Liver (tissue), 9 donors: Measurements from ENCODE around the gene PRKCH. TPM values are rescaled to one million over a fixed set of nuclear protein-coding genes. Genes with fewer than 3 reads are reported as not detected.

Source experiments
- DNase-seq: peaks from one replicate; pipeline ENCODE4 v3.0.0-alpha.2; 2017; ENCODE audit warnings: low spot score
- H3K27ac ChIP-seq, 2 donors: one replicate each; pipeline ENCODE4 v1.7.0; 2013; ENCODE audit warnings: inconsistent platforms in 2 of 2, low read length in 2 of 2, control low read depth in 1 of 2, low read depth in 1 of 2, mild to moderate bottlenecking in 1 of 2
- H3K27me3 ChIP-seq, 4 donors: one replicate each; pipeline versions ENCODE4 v1.6.1 to v1.7.0; 2013; ENCODE audit warnings: low read length in 3 of 4, inconsistent platforms in 1 of 4, mild to moderate bottlenecking in 1 of 4, moderate library complexity in 1 of 4; ENCODE audit not compliant: control insufficient read depth in 4 of 4, insufficient read depth in 4 of 4
- H3K36me3 ChIP-seq, 4 donors: one replicate each; pipeline versions ENCODE4 v1.6.1 to v1.7.0; 2013; ENCODE audit warnings: low read length in 3 of 4, mild to moderate bottlenecking in 3 of 4, low read depth in 1 of 4, moderate library complexity in 1 of 4; ENCODE audit not compliant: control insufficient read depth in 4 of 4, insufficient read depth in 3 of 4
- H3K4me1 ChIP-seq, 4 donors: one replicate each; pipeline versions ENCODE4 v1.6.1 to v1.7.0; 2013; ENCODE audit warnings: low read length in 3 of 4, mild to moderate bottlenecking in 3 of 4, moderate library complexity in 1 of 4; ENCODE audit not compliant: control insufficient read depth in 4 of 4, insufficient read depth in 4 of 4
- H3K4me3 ChIP-seq, 3 donors: one replicate each; pipeline versions ENCODE4 v1.6.1 to v1.7.0; 2013; ENCODE audit warnings: low read length in 3 of 3, control low read depth in 1 of 3, low read depth in 1 of 3, mild to moderate bottlenecking in 1 of 3
- H3K9ac ChIP-seq, 2 donors: one replicate each; pipeline ENCODE4 v1.7.0; 2013; ENCODE audit warnings: low read length in 2 of 2, mild to moderate bottlenecking in 2 of 2, moderate library complexity in 2 of 2, control low read depth in 1 of 2, low read depth in 1 of 2
- H3K9me3 ChIP-seq, 4 donors: one replicate each; pipeline versions ENCODE4 v1.6.1 to v1.7.0; 2013; ENCODE audit warnings: low read length in 3 of 4; ENCODE audit not compliant: control insufficient read depth in 4 of 4
- ATF3 ChIP-seq: IDR thresholded peaks from 2 replicates; pipeline ENCODE4 v1.6.1; 2016; ENCODE audit warnings: antibody characterized with exemption
- EGR1 ChIP-seq, 2 donors: IDR thresholded peaks; 2 replicates each; pipeline ENCODE4 v1.6.1; 2016 to 2018; ENCODE audit warnings: antibody characterized with exemption in 2 of 2, low read depth in 2 of 2
- FOXA2 ChIP-seq: IDR thresholded peaks from 2 replicates; pipeline ENCODE4 v1.6.1; 2016; ENCODE audit warnings: antibody characterized with exemption
- HNF4A ChIP-seq, 2 donors: conservative IDR thresholded peaks; 2 replicates each; pipeline ENCODE4 v1.6.1; 2016; ENCODE audit warnings: antibody characterized with exemption in 2 of 2, mild to moderate bottlenecking in 2 of 2
- HNF4G ChIP-seq: IDR thresholded peaks from 2 replicates; pipeline ENCODE4 v1.6.1; 2016; ENCODE audit warnings: antibody characterized with exemption
- JUND ChIP-seq, 2 donors: IDR thresholded peaks; 2 replicates each; pipeline ENCODE4 v1.6.1; 2016; ENCODE audit warnings: antibody characterized with exemption in 2 of 2
- MAX ChIP-seq: IDR thresholded peaks from 2 replicates; pipeline ENCODE4 v1.6.1; 2016; ENCODE audit warnings: antibody characterized with exemption
- NR2F2 ChIP-seq: IDR thresholded peaks from 2 replicates; pipeline ENCODE4 v1.6.1; 2016; ENCODE audit warnings: antibody characterized with exemption
- RAD21 ChIP-seq, 2 donors: IDR thresholded peaks; 2 replicates each; pipeline ENCODE4 v1.6.1; 2016; ENCODE audit warnings: antibody characterized with exemption in 2 of 2, mild to moderate bottlenecking in 2 of 2
- REST ChIP-seq: IDR thresholded peaks from 2 replicates; pipeline ENCODE4 v1.6.1; 2016; ENCODE audit warnings: antibody characterized with exemption, mild to moderate bottlenecking
- RXRA ChIP-seq, 2 donors: IDR thresholded peaks; 2 replicates each; pipeline ENCODE4 v1.6.1; 2017 to 2018; ENCODE audit warnings: antibody characterized with exemption in 2 of 2, mild to moderate bottlenecking in 1 of 2
- SP1 ChIP-seq: IDR thresholded peaks from 2 replicates; pipeline ENCODE4 v1.6.1; 2018; ENCODE audit warnings: antibody characterized with exemption, mild to moderate bottlenecking
- YY1 ChIP-seq: IDR thresholded peaks from 2 replicates; pipeline ENCODE4 v1.6.1; 2016; ENCODE audit warnings: antibody characterized with exemption, mild to moderate bottlenecking
- ZBTB33 ChIP-seq: IDR thresholded peaks from 2 replicates; pipeline ENCODE4 v1.6.1; 2016; ENCODE audit warnings: antibody characterized with exemption
- WGBS: extraction: QIAGEN DNeasy Blood & Tissue Kit; methylation state at CpG from one replicate; pipeline ENCODE4 v1.1.7; 2013; 5-methylcytosine and 5-hydroxymethylcytosine counted together
- polyA plus RNA-seq, 2 donors: library from polyadenylated mRNA; stranded (reverse) in 1 of 2; unstranded in 1 of 2; fragments of 200-250 nt in 1 of 2; fragments of >200 nt in 1 of 2; fragmentation: Nextera tagmentation in 1 of 2; extraction: Ambion mirVana in 1 of 2; gene quantifications; one replicate each; pipeline versions ENCODE4 v1.2.1 to v1.2.3, GENCODE V29; 2013 to 2015
- total RNA-seq, 2 donors: library from RNA; depleted of rRNA; stranded (reverse); fragments of >200 nt; gene quantifications; one replicate each; pipeline ENCODE4 v1.2.3, GENCODE V29; 2014
- TF ChIP-seq, protein P1 (sequence below): fragments of 150-350 bp; IDR thresholded peaks from 2 replicates; pipeline ENCODE4 v1.5.1; 2017; ENCODE audit warnings: improper control_type of control experiment, low read depth, low read length; ENCODE audit not compliant: missing input control
- donor health status: healthy.
- donor health status: healthy.
- donor health status: healthy.
- donor health status: healthy.
- donor health status: healthy.

The PRKCH gene
- total and polyA plus RNA-seq, 4 donors: 3.9 to 13.7 (median 7.0) TPM

DNA sequence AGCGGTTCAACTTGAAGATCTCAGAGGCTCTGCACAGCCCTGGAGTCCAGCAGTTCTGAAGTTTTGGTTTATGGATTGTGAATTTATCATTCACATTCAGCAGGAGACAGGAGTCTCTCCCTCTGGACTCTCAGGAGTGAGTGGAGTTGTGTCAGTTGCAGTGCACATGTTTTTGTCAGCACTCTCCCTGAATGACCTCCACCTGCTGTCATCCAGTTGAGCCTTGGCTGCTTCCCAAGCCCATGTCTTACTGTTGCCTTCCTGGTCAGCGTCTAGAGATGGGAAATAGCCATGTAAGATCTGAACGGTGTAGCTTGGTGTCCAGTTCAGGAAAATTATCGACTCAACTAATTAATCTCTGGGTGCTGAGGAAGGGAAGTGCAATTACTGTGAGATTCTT, 133.2 kb downstream of the PRKCH start:
- no peak for DNase-seq
- Histone ChIP-seq H3K4me3 (no peak overlapping the region), H3K9me3 (no peaks in the 10 kb centered on the region), H3K27ac (no peak overlapping the region), H3K27me3 (no peaks in the 10 kb centered on the region), H3K4me1 (no peaks in the 10 kb centered on the region), H3K36me3 (peaks cover 0 to 5% (median 0%) of the 10 kb centered on the region in 4 donors), H3K9ac (no peak overlapping the region)
- TF ChIP-seq ATF3: no peak
- TF ChIP-seq NR2F2: no peak
- no peak for TF ChIP-seq SP1
- no peak for TF ChIP-seq RXRA (IDR thresholded peaks at IDR 0.05)
- no peak for TF ChIP-seq ZBTB33
- TF ChIP-seq EGR1 (IDR thresholded peaks at IDR 0.05; ENCODE audit: low read depth in 2 of 2): no peak
- TF ChIP-seq MAX: no peak
- no peak for TF ChIP-seq REST
- no peak for TF ChIP-seq HNF4A (conservative IDR thresholded peaks at IDR 0.05)
- TF ChIP-seq JUND (IDR thresholded peaks at IDR 0.05): no peak
- TF ChIP-seq FOXA2: no peak
- TF ChIP-seq, protein P1, sequence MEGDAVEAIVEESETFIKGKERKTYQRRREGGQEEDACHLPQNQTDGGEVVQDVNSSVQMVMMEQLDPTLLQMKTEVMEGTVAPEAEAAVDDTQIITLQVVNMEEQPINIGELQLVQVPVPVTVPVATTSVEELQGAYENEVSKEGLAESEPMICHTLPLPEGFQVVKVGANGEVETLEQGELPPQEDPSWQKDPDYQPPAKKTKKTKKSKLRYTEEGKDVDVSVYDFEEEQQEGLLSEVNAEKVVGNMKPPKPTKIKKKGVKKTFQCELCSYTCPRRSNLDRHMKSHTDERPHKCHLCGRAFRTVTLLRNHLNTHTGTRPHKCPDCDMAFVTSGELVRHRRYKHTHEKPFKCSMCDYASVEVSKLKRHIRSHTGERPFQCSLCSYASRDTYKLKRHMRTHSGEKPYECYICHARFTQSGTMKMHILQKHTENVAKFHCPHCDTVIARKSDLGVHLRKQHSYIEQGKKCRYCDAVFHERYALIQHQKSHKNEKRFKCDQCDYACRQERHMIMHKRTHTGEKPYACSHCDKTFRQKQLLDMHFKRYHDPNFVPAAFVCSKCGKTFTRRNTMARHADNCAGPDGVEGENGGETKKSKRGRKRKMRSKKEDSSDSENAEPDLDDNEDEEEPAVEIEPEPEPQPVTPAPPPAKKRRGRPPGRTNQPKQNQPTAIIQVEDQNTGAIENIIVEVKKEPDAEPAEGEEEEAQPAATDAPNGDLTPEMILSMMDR: no peak
- TF ChIP-seq HNF4G: no peak
- TF ChIP-seq RAD21 (IDR thresholded peaks at IDR 0.05): no peak
- TF ChIP-seq YY1: no peak
- WGBS: 67% methylated on average over 4 of the region's 4 CpGs

DNA sequence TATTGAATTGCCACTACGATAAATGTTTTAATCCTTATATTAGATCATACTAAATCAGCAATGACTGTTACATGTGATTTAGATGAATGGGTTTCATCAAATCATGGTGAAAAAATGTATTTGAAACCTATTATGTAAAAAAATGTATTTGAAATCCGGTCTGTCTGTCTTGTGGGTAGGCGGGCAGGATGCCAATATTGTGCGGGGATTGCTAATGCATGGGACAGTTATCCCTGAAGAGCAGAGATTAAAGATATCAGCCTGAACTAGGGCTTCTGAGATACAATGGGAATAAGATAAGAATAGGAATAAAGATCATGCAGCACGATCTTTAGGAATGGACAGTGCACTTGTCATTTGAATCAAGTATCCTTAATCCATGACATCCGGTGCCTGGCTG, 134.0 kb downstream of the PRKCH start:
- H3K9ac ChIP-seq: no peak overlapping the region
- H3K4me3 ChIP-seq: no peak overlapping the region
- 92% methylated on average over 6 of the region's 6 CpGs for WGBS
- H3K9me3 ChIP-seq: no peaks in the 10 kb centered on the region
- H3K27ac ChIP-seq: no peak overlapping the region
- DNase-seq: no peak
- H3K27me3 ChIP-seq: no peaks in the 10 kb centered on the region
- no peaks in the 10 kb centered on the region for H3K4me1 ChIP-seq
- H3K36me3 ChIP-seq: peaks cover 0 to 5% (median 0%) of the 10 kb centered on the region in 4 donors
- TF ChIP-seq JUND (IDR thresholded peaks at IDR 0.05) (no peak), REST (no peak), YY1 (no peak), HNF4A (conservative IDR thresholded peaks at IDR 0.05) (no peak), ZBTB33 (no peak), ATF3 (no peak)
- TF ChIP-seq, protein P1: no peak
